ENCODE results near the gene VENTX. TPM values are rescaled to one million over a fixed set of nuclear protein-coding genes. Genes with fewer than 3 reads are reported as not detected.

Gene VENTX
- polyA plus RNA-seq, 3 donors from 2014 or later = 0.24 TPM; not detected in 2

DNA sequence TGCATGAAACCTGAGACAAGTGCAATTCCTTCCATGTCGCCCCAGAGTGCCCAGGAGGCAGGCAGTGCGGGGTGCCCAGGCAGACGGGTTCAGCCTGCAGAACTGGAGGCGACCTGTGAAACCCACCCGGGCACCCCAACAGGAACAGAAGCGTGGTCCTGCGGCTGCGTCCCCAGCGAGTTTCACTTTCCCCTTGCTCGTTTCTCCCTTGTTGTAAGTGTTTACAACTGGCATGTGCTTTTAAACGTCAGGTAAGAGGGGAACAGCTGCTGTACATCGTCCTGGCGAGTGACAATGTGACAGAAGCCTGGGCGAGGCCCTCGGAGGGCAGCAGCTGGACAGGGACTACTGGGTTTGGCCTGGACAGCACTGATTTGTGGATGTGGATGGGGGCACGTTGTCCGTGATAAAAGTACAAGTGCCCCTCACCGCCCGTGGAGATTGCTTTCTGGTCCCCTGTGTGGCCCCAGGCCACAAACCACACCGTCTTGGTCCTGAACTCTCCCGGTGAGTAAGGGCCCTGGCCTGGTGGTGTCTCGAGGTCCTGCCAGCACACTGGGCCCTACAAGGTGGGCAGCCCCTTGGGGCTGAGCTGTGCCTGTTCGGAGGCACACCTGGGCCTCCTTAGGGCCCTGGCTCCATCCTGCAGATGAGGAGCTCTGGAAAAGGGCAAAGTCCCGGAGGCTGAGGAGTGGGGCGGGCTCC, 4.0 kb downstream of the VENTX start:
- no peaks in the 10 kb centered on the region for H3K36me3 Mint-ChIP-seq
- peaks cover 15 to 26% of the 10 kb centered on the region in 2 donors for H3K4me1 Mint-ChIP-seq
- DNase-seq = peak; percentile 37 to 41 (median 41)
- H3K27me3 Mint-ChIP-seq (ENCODE audit: low read depth in 3 of 3) = peaks cover 5 to 12% (median 12%) of the 10 kb centered on the region in 3 donors
- H3K4me3 Mint-ChIP-seq = peak overlapping the region; percentile 87 to 95 (median 90)
- no peaks in the 10 kb centered on the region for H3K9me3 Mint-ChIP-seq
- peak overlapping the region in 2 of 6 donors; percentile 2 to 45 for H3K27ac Mint-ChIP-seq

- H3K36me3 Mint-ChIP-seq = no peaks in the 10 kb centered on the region
- no peaks in the 10 kb centered on the region for H3K9me3 Mint-ChIP-seq
- peaks cover 5 to 12% (median 12%) of the 10 kb centered on the region in 3 donors for H3K27me3 Mint-ChIP-seq (ENCODE audit: low read depth in 3 of 3)
- H3K4me1 Mint-ChIP-seq = peaks cover 15 to 26% of the 10 kb centered on the region in 2 donors
- no peak overlapping the region for H3K27ac Mint-ChIP-seq
- DNase-seq = no peak
- H3K4me3 Mint-ChIP-seq = peak overlapping the region; percentile 53 to 76 (median 71)
Observed at GRCh38 chr10:133242611-133243356, 5.1 kb downstream of the VENTX start.

DNA sequence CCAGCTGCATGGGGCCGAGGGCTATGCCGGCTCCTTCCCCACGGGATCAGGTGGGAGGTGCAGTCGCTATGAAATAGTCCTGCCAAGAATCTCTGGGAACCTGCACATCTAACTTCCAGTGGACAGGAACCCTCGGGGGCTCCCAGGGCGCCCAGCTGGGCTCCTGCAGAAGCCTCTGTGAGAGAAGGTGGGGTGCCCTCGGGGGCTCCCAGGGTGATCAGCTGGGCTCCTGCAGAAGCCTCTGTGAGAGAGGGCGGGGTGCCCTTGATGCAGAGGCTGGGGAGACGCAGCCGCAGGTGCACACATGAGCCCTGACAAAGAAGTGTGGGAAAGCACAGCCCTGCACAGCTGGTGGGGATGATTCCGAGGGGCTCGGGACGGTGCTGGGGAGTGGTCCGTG, 5.9 kb downstream of the VENTX start:
- H3K27me3 Mint-ChIP-seq (ENCODE audit: low read depth in 3 of 3) = peaks cover 4 to 12% (median 11%) of the 10 kb centered on the region in 3 donors
- H3K27ac Mint-ChIP-seq = no peak overlapping the region
- DNase-seq = no peak
- peaks cover 15 to 25% of the 10 kb centered on the region in 2 donors for H3K4me1 Mint-ChIP-seq
- H3K9me3 Mint-ChIP-seq = no peaks in the 10 kb centered on the region
- H3K36me3 Mint-ChIP-seq = no peaks in the 10 kb centered on the region
- peak overlapping the region in 1 of 5 donors; percentile 26 for H3K4me3 Mint-ChIP-seq

GRCh38 chr10:133245439-133246235, 8.0 kb downstream of the VENTX start:
- Mint-ChIP-seq H3K27me3 (ENCODE audit: low read depth in 3 of 3) (peaks cover 0 to 13% (median 7%) of the 10 kb centered on the region in 3 donors), H3K4me3 (no peak overlapping the region), H3K36me3 (no peaks in the 10 kb centered on the region), H3K27ac (no peak overlapping the region), H3K4me1 (peaks cover 13 to 24% of the 10 kb centered on the region in 2 donors), H3K9me3 (no peaks in the 10 kb centered on the region)
- no peak for DNase-seq

GRCh38 chr10:133246236-133246626, 8.6 kb downstream of the VENTX start:
- Mint-ChIP-seq H3K27me3 (ENCODE audit: low read depth in 3 of 3) (peaks cover 0 to 10% (median 5%) of the 10 kb centered on the region in 3 donors), H3K9me3 (no peaks in the 10 kb centered on the region), H3K4me3 (no peak overlapping the region), H3K27ac (no peak overlapping the region), H3K4me1 (peaks cover 7 to 18% of the 10 kb centered on the region in 2 donors), H3K36me3 (no peaks in the 10 kb centered on the region)
- no peak for DNase-seq

- no peak for DNase-seq
- Mint-ChIP-seq H3K27me3 (ENCODE audit: low read depth in 3 of 3) (peaks cover 0 to 5% (median 4%) of the 10 kb centered on the region in 3 donors), H3K36me3 (no peaks in the 10 kb centered on the region), H3K27ac (no peak overlapping the region), H3K9me3 (no peaks in the 10 kb centered on the region), H3K4me1 (peaks cover 0 to 4% of the 10 kb centered on the region in 2 donors), H3K4me3 (no peak overlapping the region)
Observed at GRCh38 chr10:133247681-133248333, 10.2 kb downstream of the VENTX start.

GRCh38 chr10:133248334-133248715, 10.7 kb downstream of the VENTX start:
- H3K27me3 Mint-ChIP-seq (ENCODE audit: low read depth in 3 of 3) = peaks cover 0 to 4% (median 2%) of the 10 kb centered on the region in 3 donors
- H3K36me3 Mint-ChIP-seq = no peaks in the 10 kb centered on the region
- H3K4me3 Mint-ChIP-seq = no peak overlapping the region
- no peak for DNase-seq
- no peaks in the 10 kb centered on the region for H3K9me3 Mint-ChIP-seq
- no peaks in the 10 kb centered on the region for H3K4me1 Mint-ChIP-seq
- H3K27ac Mint-ChIP-seq = no peak overlapping the region

DNA sequence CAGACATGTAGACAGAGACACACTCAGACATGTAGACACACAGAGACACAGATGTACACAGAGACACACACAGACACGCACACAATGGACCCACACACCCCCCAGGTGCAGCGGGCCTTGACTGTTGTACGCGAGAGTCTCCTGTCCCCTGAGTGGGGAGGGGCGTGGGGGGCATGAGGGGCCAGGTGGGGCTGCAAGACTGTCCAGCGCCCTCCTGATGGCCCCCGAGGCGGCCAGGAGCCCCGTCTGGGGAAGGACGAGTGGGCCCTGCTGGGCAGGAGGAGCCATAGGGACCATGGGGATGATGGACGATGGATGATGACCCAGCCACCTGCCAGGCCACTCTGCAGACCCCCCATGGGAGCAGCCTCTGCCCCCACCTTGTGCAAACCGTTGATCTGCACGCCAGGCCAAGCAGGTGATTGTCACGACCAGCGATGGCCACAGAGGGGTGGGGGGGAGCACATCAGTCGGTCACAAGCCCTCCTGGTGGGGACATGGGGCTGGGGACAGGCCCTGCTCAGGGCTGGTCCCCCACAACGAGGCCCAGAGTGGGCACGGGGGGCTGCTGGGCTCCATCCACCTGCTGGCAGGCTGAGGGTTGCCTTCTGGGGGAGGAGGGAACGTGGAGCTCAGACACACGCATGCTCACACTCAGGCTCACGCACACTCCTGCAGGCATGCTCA, 11.6 kb downstream of the VENTX start:
- Mint-ChIP-seq H3K27ac (peak overlapping the region in 3 of 6 donors; percentile 32 to 65 (median 60)), H3K4me3 (no peak overlapping the region), H3K9me3 (no peaks in the 10 kb centered on the region), H3K4me1 (no peaks in the 10 kb centered on the region), H3K27me3 (ENCODE audit: low read depth in 3 of 3) (peaks cover 0 to 4% (median 2%) of the 10 kb centered on the region in 3 donors), H3K36me3 (no peaks in the 10 kb centered on the region)
- no peak for DNase-seq

DNA sequence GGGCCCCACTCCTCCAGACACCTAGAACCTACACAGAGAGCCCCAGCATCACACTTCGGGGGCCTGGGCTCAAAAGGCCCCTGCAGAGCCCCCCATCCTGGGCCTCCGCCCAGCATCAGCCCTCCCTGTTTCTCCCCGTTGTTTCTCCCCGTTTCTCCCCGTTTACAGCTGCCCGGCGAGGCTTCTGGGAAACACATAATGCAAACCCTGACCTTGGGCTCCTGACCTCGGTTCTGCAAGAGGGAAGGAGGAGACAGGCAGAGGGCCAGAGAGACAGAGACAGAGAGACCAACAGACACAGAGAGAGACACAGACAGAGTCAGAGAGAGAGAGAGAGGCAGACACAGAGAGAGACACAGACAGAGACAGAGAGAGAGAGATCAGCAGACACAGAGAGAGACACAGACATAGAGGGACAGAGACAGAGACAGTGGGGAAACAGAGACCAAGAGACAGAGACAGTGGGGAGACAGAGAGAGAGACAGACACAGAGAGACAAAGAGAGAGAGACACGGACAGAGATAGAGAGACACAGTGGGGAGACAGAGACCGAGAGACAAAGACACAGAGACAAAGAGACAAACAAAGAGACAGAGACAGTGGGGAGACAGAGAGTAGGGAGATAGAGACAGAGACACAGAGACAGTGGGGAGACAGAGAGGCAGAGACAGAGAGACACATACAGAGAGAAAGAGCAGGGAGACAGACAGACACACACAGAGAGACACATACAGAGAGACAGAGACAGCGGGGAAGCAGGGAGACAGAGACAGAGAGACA, 12.5 kb downstream of the VENTX start:
- peak overlapping the region in 3 of 6 donors; percentile 2 to 57 (median 24) for H3K27ac Mint-ChIP-seq
- no peaks in the 10 kb centered on the region for H3K36me3 Mint-ChIP-seq
- DNase-seq = no peak
- H3K4me3 Mint-ChIP-seq = no peak overlapping the region
- H3K9me3 Mint-ChIP-seq = no peaks in the 10 kb centered on the region
- H3K27me3 Mint-ChIP-seq (ENCODE audit: low read depth in 3 of 3) = peaks cover 2 to 7% (median 3%) of the 10 kb centered on the region in 3 donors
- H3K4me1 Mint-ChIP-seq = no peaks in the 10 kb centered on the region

DNA sequence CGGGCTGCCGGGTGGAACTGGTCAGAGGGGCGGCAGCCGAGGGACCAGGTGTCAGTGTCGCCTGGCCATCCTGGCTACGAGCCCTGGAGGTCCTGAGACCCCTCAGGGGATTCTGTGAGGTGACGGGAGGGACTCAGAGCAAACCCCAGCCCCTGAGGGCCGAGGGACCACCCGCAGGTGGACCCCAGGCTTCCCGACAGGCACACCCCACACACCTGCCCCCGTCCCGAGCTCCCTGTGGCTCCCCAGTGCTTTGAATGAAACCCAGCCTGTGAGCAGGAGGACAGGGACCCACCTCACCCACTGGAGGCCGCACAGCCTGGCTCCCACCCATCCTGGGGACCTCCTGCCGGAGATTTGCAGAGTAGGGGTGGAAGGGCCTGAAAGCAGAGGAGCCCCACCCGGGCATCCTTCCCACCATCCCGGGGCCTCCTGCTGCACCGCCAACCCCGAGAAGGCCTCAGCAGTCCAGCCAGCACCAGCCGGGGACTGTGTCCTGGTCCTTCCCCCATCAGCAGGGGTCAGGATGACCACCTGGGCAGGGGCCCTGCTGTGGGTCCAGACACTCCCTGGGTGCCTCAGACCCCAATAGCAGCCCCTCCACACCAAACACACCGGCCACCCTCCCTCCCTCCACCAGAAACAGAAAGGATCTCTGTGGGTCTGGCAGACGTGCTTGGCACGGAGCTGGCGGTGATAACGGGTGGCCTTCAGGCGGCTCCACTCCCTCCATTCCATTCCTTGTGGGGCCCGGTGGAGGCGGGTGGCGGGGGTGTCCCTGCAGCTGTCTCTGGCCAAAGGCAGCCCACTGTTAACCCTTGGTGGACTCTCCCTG, 13.9 kb downstream of the VENTX start:
- Mint-ChIP-seq H3K4me1 (no peaks in the 10 kb centered on the region), H3K9me3 (no peaks in the 10 kb centered on the region), H3K27ac (no peak overlapping the region), H3K4me3 (no peak overlapping the region), H3K36me3 (no peaks in the 10 kb centered on the region), H3K27me3 (ENCODE audit: low read depth in 3 of 3) (peaks cover 2 to 7% (median 3%) of the 10 kb centered on the region in 3 donors)
- DNase-seq = no peak

DNA sequence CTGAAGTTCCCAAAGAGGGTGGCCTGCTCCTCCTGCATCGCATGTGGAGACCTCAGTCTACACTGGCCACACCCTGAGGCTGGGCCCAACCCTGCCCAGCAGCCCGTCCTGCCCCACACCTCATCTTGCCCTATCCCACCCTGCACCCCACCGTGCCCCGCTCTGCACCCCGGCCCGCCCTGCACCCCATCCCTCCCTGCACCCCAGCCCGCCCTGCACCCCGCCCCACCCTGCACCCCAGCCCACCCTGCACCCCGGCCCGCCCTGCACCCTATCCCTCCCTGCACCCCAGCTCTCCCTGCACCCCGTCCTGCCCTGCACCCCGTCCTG, 14.5 kb downstream of the VENTX start:
- no peak for DNase-seq
- no peak overlapping the region for H3K4me3 Mint-ChIP-seq
- peaks cover 2 to 7% (median 3%) of the 10 kb centered on the region in 3 donors for H3K27me3 Mint-ChIP-seq (ENCODE audit: low read depth in 3 of 3)
- no peak overlapping the region for H3K27ac Mint-ChIP-seq
- peaks cover 4% of the 10 kb centered on the region in 2 donors for H3K4me1 Mint-ChIP-seq
- H3K9me3 Mint-ChIP-seq = no peaks in the 10 kb centered on the region
- no peaks in the 10 kb centered on the region for H3K36me3 Mint-ChIP-seq
